Natural killer cell (primary cell): ENCODE data around the gene BMPR1A. TPM values are rescaled to one million over a fixed set of nuclear protein-coding genes. Genes with fewer than 3 reads are reported as not detected.

Experiments
- ATAC-seq, 3 donors: fragments of 150-1000 bp in 2 of 3; fragments of 200-7000 bp in 1 of 3; cut with Tn5 transposase; 1 replicate in 1 of 3; 2 replicates in 2 of 3; pipeline ENCODE4 v1.10.0; 2021; ENCODE audit warnings: mild to moderate bottlenecking in 2 of 3, moderate library complexity in 2 of 3
- DNase-seq, 2 donors: peaks; one replicate each; pipeline versions ENCODE4 v3.0.0 to v3.0.0-alpha.2; 2013 to 2021; ENCODE audit warnings: mixed read lengths in 1 of 2
- H3K27ac ChIP-seq: one replicate; pipeline ENCODE4 v1.5.1; 2013; ENCODE audit warnings: mild to moderate bottlenecking, low read length
- H3K27me3 ChIP-seq: one replicate; pipeline ENCODE4 v1.6.1; 2013; ENCODE audit warnings: low read length; ENCODE audit not compliant: control insufficient read depth, insufficient read depth
- H3K36me3 ChIP-seq: one replicate; pipeline ENCODE4 v1.6.1; 2013; ENCODE audit warnings: low read length; ENCODE audit not compliant: control insufficient read depth, insufficient read depth
- H3K4me1 ChIP-seq: one replicate; pipeline ENCODE4 v1.6.1; 2013; ENCODE audit warnings: low read length; ENCODE audit not compliant: control insufficient read depth, insufficient read depth
- H3K4me3 ChIP-seq: one replicate; pipeline ENCODE4 v1.5.1; 2013; ENCODE audit warnings: low read length
- H3K9me3 ChIP-seq: one replicate; pipeline ENCODE4 v1.6.1; 2013; ENCODE audit warnings: low read length; ENCODE audit not compliant: control insufficient read depth, insufficient read depth
- H3K27ac Mint-ChIP-seq, 2 donors: one replicate each; pipeline ENCODE4 v1.8.0; 2022; ENCODE audit warnings: mild to moderate bottlenecking in 2 of 2, mixed read lengths in 2 of 2, moderate library complexity in 1 of 2
- H3K27me3 Mint-ChIP-seq, 2 donors: one replicate each; pipeline ENCODE4 v1.8.0; 2022; ENCODE audit warnings: low read depth in 2 of 2, mixed read lengths in 2 of 2
- H3K36me3 Mint-ChIP-seq: one replicate; pipeline ENCODE4 v1.8.0; 2022; ENCODE audit warnings: mixed read lengths
- H3K4me1 Mint-ChIP-seq, 2 donors: one replicate each; pipeline ENCODE4 v1.8.0; 2022; ENCODE audit warnings: mixed read lengths in 2 of 2
- H3K4me3 Mint-ChIP-seq: one replicate; pipeline ENCODE4 v1.8.0; 2022; ENCODE audit warnings: mild to moderate bottlenecking, moderate library complexity, mixed read lengths
- H3K9me3 Mint-ChIP-seq, 2 donors: one replicate each; pipeline ENCODE4 v1.8.0; 2022; ENCODE audit warnings: mixed read lengths in 2 of 2
- CTCF ChIP-seq: fragments of 200-600 bp; IDR thresholded peaks from one replicate; pipeline ENCODE4 v1.8.0; 2022; ENCODE audit warnings: antibody characterized with exemption
- WGBS: methylation state at CpG from one replicate; pipeline ENCODE4 v1.1.7; 2013; ENCODE audit warnings: missing lambda C conversion rate; ENCODE audit not compliant: insufficient coverage; 5-methylcytosine and 5-hydroxymethylcytosine counted together
- intact Hi-C: fragments of 100-400 bp; cut with micrococcal nuclease; formaldehyde crosslinking; loops from one replicate; pipeline ENCODE4 v1.14.2; 2022
- total RNA-seq, 4 donors: library from RNA; stranded (reverse); fragments of 120-200 nt in 1 of 4; gene quantifications; one replicate each; pipeline versions ENCODE4 v1.2.3 to v1.2.4, GENCODE V29; 2013 to 2022

The BMPR1A gene
- total RNA-seq, 3 donors from 2014 or later (not counting 1 experiment from before 2014, with no cell fraction given) = 5.5 to 8.1 (median 7.7) TPM

GRCh38 chr10:86744067-86744725 lies 12.2 kb upstream of the BMPR1A start:
- no peaks in the 10 kb centered on the region for H3K9me3 Mint-ChIP-seq
- no peak for TF ChIP-seq CTCF
- Histone ChIP-seq H3K4me1 (no peaks in the 10 kb centered on the region), H3K9me3 (no peaks in the 10 kb centered on the region), H3K4me3 (no peak overlapping the region), H3K27me3 (peaks cover 5% of the 10 kb centered on the region), H3K27ac (no peak overlapping the region), H3K36me3 (no peaks in the 10 kb centered on the region)
- ATAC-seq = no peak
- H3K4me3 Mint-ChIP-seq = no peak overlapping the region
- H3K27ac Mint-ChIP-seq = no peak overlapping the region
- no peaks in the 10 kb centered on the region for H3K36me3 Mint-ChIP-seq
- intact Hi-C loops = no loop called here
- DNase-seq = no peak
- peaks cover 0 to 5% of the 10 kb centered on the region in 2 donors for H3K4me1 Mint-ChIP-seq
- H3K27me3 Mint-ChIP-seq = peaks cover 11 to 14% of the 10 kb centered on the region in 2 donors
- 79% methylated on average over 7 of the region's 7 CpGs for WGBS

DNA sequence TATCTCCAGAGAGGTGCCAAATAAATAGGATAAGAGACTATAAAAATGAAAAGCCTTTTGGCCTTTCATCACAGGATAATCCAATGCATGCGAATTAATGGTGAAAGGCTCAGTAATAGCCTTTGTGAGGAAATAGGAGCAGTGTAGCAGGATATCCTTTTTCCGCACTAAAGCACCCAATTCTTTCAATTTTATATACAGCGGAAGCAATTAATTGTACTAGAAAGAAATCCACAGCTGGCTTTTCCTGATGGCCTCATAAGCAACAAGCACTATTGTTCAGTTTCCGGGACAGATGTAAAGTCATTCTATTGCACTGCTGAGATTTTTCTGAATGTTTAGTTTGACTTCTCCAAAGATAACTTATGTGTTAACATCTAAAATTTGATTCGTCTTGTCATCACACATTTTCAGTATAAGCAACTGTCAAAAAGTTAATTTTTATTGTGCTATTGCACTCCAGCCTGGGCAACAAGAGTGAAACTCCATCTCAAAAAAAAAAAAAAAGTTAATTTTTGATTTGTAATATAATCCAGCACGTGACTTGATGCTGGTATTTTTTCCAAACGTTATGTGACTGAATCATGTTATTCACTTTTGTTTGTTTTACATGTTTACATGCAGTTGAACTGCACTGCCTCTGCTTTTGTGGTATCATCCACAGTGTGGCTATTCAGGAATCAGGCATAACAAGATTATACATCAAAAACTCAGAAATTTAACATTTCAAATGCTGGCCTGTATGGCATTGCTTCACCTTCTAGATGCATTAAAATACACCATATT lies 8.4 kb upstream of the BMPR1A start:
- WGBS = 28% methylated on average over 5 of the region's 7 CpGs
- Mint-ChIP-seq H3K27ac (no peak overlapping the region), H3K4me3 (no peak overlapping the region), H3K27me3 (peaks cover 4 to 14% of the 10 kb centered on the region in 2 donors), H3K9me3 (no peaks in the 10 kb centered on the region), H3K4me1 (peaks cover 0 to 5% of the 10 kb centered on the region in 2 donors), H3K36me3 (no peaks in the 10 kb centered on the region)
- ATAC-seq (no peak), DNase-seq (no peak)
- no peak overlapping the region for H3K27ac ChIP-seq
- no peak overlapping the region for H3K4me3 ChIP-seq
- H3K9me3 ChIP-seq = no peaks in the 10 kb centered on the region
- H3K4me1 ChIP-seq = no peaks in the 10 kb centered on the region
- no peaks in the 10 kb centered on the region for H3K36me3 ChIP-seq
- no peak for TF ChIP-seq CTCF
- H3K27me3 ChIP-seq = peaks cover 2% of the 10 kb centered on the region
- intact Hi-C loops = no loop called here

DNA sequence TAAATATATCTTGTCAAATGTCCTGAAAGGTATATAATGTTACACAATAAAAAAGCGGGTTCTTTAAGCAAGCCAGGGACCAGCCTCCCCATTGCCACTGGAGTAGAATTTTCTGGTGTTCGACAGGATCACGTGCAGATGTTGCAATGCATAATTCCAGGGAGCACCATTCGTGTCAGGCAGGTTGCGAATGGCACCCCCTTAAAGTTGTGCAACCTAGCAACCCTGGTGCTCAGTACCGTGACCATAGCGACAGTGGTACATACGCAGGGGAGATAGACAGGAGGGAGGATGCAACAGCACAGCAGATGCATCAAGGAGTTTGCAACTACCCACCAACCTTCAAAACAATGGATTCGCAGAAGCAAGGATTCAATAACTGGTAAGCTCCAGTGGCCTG lies 6.6 kb upstream of the BMPR1A start:
- Histone ChIP-seq H3K4me3 (no peak overlapping the region), H3K9me3 (no peaks in the 10 kb centered on the region), H3K4me1 (no peaks in the 10 kb centered on the region), H3K27me3 (no peaks in the 10 kb centered on the region), H3K27ac (no peak overlapping the region), H3K36me3 (no peaks in the 10 kb centered on the region)
- TF ChIP-seq CTCF = no peak
- no peak overlapping the region for H3K4me3 Mint-ChIP-seq
- H3K9me3 Mint-ChIP-seq = no peaks in the 10 kb centered on the region
- peaks cover 0 to 6% of the 10 kb centered on the region in 2 donors for H3K4me1 Mint-ChIP-seq
- peaks cover 4 to 8% of the 10 kb centered on the region in 2 donors for H3K27me3 Mint-ChIP-seq
- intact Hi-C loops = no loop called here
- no peak for ATAC-seq
- H3K36me3 Mint-ChIP-seq = no peaks in the 10 kb centered on the region
- DNase-seq = no peak
- no peak overlapping the region for H3K27ac Mint-ChIP-seq
- 93% methylated on average over 9 of the region's 9 CpGs for WGBS
